Measurements from ENCODE around the gene COL4A1.
"Not testable (repeated sequence)": the region's sequence is repeated elsewhere in the genome, so short reads cannot be mapped to it uniquely, and the experiment has no call there.

The COL4A1 gene

GRCh38 chr13:110324026-110324749 is 17.2 kb upstream of the COL4A1 start:
- no peak for DNase-seq (ENCODE audit: low spot score)

- DNase-seq (ENCODE audit: low spot score): peak; percentile 100
These were observed 16.4 kb upstream of the COL4A1 start for GRCh38 chr13:110323172-110323891.

- DNase-seq (ENCODE audit: low spot score): no peak
These were observed 15.8 kb upstream of the COL4A1 start for GRCh38 chr13:110322828-110323171.

GRCh38 chr13:110322126-110322827 is 15.3 kb upstream of the COL4A1 start:
- no peak for DNase-seq (ENCODE audit: low spot score)

GRCh38 chr13:110321573-110321972 is 14.6 kb upstream of the COL4A1 start:
- not testable (repeated sequence) for DNase-seq (ENCODE audit: low spot score)

GRCh38 chr13:110320645-110321044 is 13.7 kb upstream of the COL4A1 start:
- DNase-seq (ENCODE audit: low spot score): no peak

GRCh38 chr13:110319774-110320509 is 13.0 kb upstream of the COL4A1 start:
- DNase-seq (ENCODE audit: low spot score): peak; percentile 98

GRCh38 chr13:110319397-110319773 is 12.4 kb upstream of the COL4A1 start:
- DNase-seq (ENCODE audit: low spot score): no peak

GRCh38 chr13:110318920-110319319 is 12.0 kb upstream of the COL4A1 start:
- no peak for DNase-seq (ENCODE audit: low spot score)

- DNase-seq (ENCODE audit: low spot score): no peak
These were observed 10.7 kb upstream of the COL4A1 start for GRCh38 chr13:110317496-110318195.

GRCh38 chr13:110317093-110317492 is 10.1 kb upstream of the COL4A1 start:
- no peak for DNase-seq (ENCODE audit: low spot score)

GRCh38 chr13:110316196-110316595 is 9.2 kb upstream of the COL4A1 start:
- no peak for DNase-seq (ENCODE audit: low spot score)

- no peak for DNase-seq (ENCODE audit: low spot score)
These were observed 7.7 kb upstream of the COL4A1 start for GRCh38 chr13:110314516-110315245.

- DNase-seq (ENCODE audit: low spot score): not testable (repeated sequence)
These were observed 6.8 kb upstream of the COL4A1 start for GRCh38 chr13:110313733-110314132.

GRCh38 chr13:110313261-110313660 is 6.3 kb upstream of the COL4A1 start:
- DNase-seq (ENCODE audit: low spot score): not testable (repeated sequence)

- DNase-seq (ENCODE audit: low spot score): peak; percentile 93
These were observed 5.5 kb upstream of the COL4A1 start for GRCh38 chr13:110312339-110313031.

- DNase-seq (ENCODE audit: low spot score): no peak
These were observed 4.7 kb upstream of the COL4A1 start for GRCh38 chr13:110311443-110312338.

- no peak for DNase-seq (ENCODE audit: low spot score)
These were observed 3.8 kb upstream of the COL4A1 start for GRCh38 chr13:110310541-110311442.

All from kidney tubule cell (primary cell).